Measurements from ENCODE around the gene CCN6. TPM values are rescaled to one million over a fixed set of nuclear protein-coding genes. Genes with fewer than 3 reads are reported as not detected.

Gene CCN6
- polyA plus RNA-seq, 1 donor from 2014 or later: not detected

- Histone ChIP-seq H2AFZ (ENCODE audit: low read depth, low read length) (no peak overlapping the region), H4K20me1 (ENCODE audit: insufficient read depth) (no peaks in the 10 kb centered on the region)
These were observed 12.9 kb upstream of the CCN6 start for GRCh38 chr6:112040956-112041355.

GRCh38 chr6:112041535-112041934 is 12.4 kb upstream of the CCN6 start:
- Histone ChIP-seq H3K4me3 (ENCODE audit: low read length) (no peak overlapping the region), H3K27me3 (ENCODE audit: insufficient read depth, low read depth, low read length) (no peaks in the 10 kb centered on the region), H3K4me2 (ENCODE audit: low read length) (no peak overlapping the region), H3K36me3 (ENCODE audit: insufficient read depth, low read length) (no peaks in the 10 kb centered on the region), H3K9me2 (ENCODE audit: insufficient read depth, low read length) (no peaks in the 10 kb centered on the region), H3K9me3 (ENCODE audit: low read length) (no peaks in the 10 kb centered on the region), H3K27ac (ENCODE audit: low read length) (no peak overlapping the region), H2AFZ (ENCODE audit: low read depth, low read length) (no peak overlapping the region), H3K9ac (ENCODE audit: low read length) (no peak overlapping the region), H4K20me1 (ENCODE audit: insufficient read depth) (no peaks in the 10 kb centered on the region), H3K79me2 (replicated peaks; ENCODE audit: insufficient read depth, low read length) (no peaks in the 10 kb centered on the region), H3F3A (ENCODE audit: insufficient read depth, low read length, poor library complexity, severe bottlenecking) (no peaks in the 10 kb centered on the region)
- TF ChIP-seq EZH2 (IDR thresholded peaks at IDR 0.05; ENCODE audit: borderline replicate concordance, insufficient read depth, low read length, poor library complexity, severe bottlenecking): no peak
- TF ChIP-seq SMC3 (conservative IDR thresholded peaks at IDR 0.05; ENCODE audit: poor library complexity): no peak
- TF ChIP-seq REST (IDR thresholded peaks at IDR 0.05; ENCODE audit: borderline replicate concordance): no peak
- no peak for TF ChIP-seq CTCF (IDR thresholded peaks at IDR 0.05; ENCODE audit: poor library complexity, severe bottlenecking)
- TF ChIP-seq POLR2AphosphoS5 (IDR thresholded peaks at IDR 0.05): no peak
- no peak for TF ChIP-seq RAD21 (conservative IDR thresholded peaks at IDR 0.05)

More at GRCh38 chr6:112040956-112041355, 12.9 kb upstream of the CCN6 start:
- H3K4me3 ChIP-seq (ENCODE audit: low read length): no peak overlapping the region
- no peaks in the 10 kb centered on the region for H3K27me3 ChIP-seq (ENCODE audit: insufficient read depth, low read depth, low read length)
- H3K36me3 ChIP-seq (ENCODE audit: insufficient read depth, low read length): no peaks in the 10 kb centered on the region
- no peak overlapping the region for H3K4me2 ChIP-seq (ENCODE audit: low read length)
- H3K79me2 ChIP-seq (replicated peaks; ENCODE audit: insufficient read depth, low read length): no peaks in the 10 kb centered on the region
- no peaks in the 10 kb centered on the region for H3K9me3 ChIP-seq (ENCODE audit: low read length)
- no peak for TF ChIP-seq TAF1 (IDR thresholded peaks at IDR 0.05; ENCODE audit: low read depth)
- no peak for TF ChIP-seq MXI1 (conservative IDR thresholded peaks at IDR 0.05; ENCODE audit: poor library complexity, severe bottlenecking)
- TF ChIP-seq EP300 (conservative IDR thresholded peaks at IDR 0.05; ENCODE audit: poor library complexity, severe bottlenecking): no peak
- no peak for TF ChIP-seq REST (IDR thresholded peaks at IDR 0.05; ENCODE audit: borderline replicate concordance)
- TF ChIP-seq EZH2 (IDR thresholded peaks at IDR 0.05; ENCODE audit: borderline replicate concordance, insufficient read depth, low read length, poor library complexity, severe bottlenecking): no peak
- no peak for TF ChIP-seq RAD21 (conservative IDR thresholded peaks at IDR 0.05)
- TF ChIP-seq SMC3 (conservative IDR thresholded peaks at IDR 0.05; ENCODE audit: poor library complexity): no peak
- no peak for TF ChIP-seq CTCF (IDR thresholded peaks at IDR 0.05; ENCODE audit: poor library complexity, severe bottlenecking)
- TF ChIP-seq POLR2AphosphoS5 (IDR thresholded peaks at IDR 0.05): no peak
- no peak overlapping the region for H3K27ac ChIP-seq (ENCODE audit: low read length)
- no peak overlapping the region for H3K9ac ChIP-seq (ENCODE audit: low read length)
- no peaks in the 10 kb centered on the region for H3F3A ChIP-seq (ENCODE audit: insufficient read depth, low read length, poor library complexity, severe bottlenecking)
- no peaks in the 10 kb centered on the region for H3K9me2 ChIP-seq (ENCODE audit: insufficient read depth, low read length)

All from neural cell (in vitro differentiated cells).